Fibroblast of the conjunctiva (primary cell): ENCODE measurements around the gene HIF3A.
"Not testable (repeated sequence)": the region's sequence is repeated elsewhere in the genome, so short reads cannot be mapped to it uniquely, and the experiment has no call there.

Source experiments
- DNase-seq: peaks from one replicate; pipeline ENCODE4 v3.0.0-alpha.2; 2010; ENCODE audit warnings: low read depth

Gene HIF3A

GRCh38 chr19:46296722-46297461, at the start of gene HIF3A:
Gene HIF3A, plus strand, starts transcription at chr19:46297042. Its CDS starts 35 bp downstream, at chr19:46297077.
- DNase-seq: peak; percentile 58

GRCh38 chr19:46250076-46250735, 46.6 kb upstream of the HIF3A start:
- no peak for DNase-seq

GRCh38 chr19:46251416-46251815, 45.4 kb upstream of the HIF3A start:
- DNase-seq: no peak

GRCh38 chr19:46254776-46255175, 42.1 kb upstream of the HIF3A start:
- no peak for DNase-seq

GRCh38 chr19:46256855-46257254, 40.0 kb upstream of the HIF3A start:
- no peak for DNase-seq

- not testable (repeated sequence) for DNase-seq
Measured at GRCh38 chr19:46261501-46261900, 35.3 kb upstream of the HIF3A start.

- DNase-seq: not testable (repeated sequence)
Measured at GRCh38 chr19:46262684-46263296, 34.1 kb upstream of the HIF3A start.

- DNase-seq: not testable (repeated sequence)
Measured at GRCh38 chr19:46264801-46265200, 32.0 kb upstream of the HIF3A start.

- peak; percentile 63 for DNase-seq
Measured at GRCh38 chr19:46265217-46265828, 31.5 kb upstream of the HIF3A start.

- DNase-seq: no peak
Measured at GRCh38 chr19:46269101-46269500, 27.7 kb upstream of the HIF3A start.

GRCh38 chr19:46270521-46271256, 26.2 kb upstream of the HIF3A start:
- no peak for DNase-seq

- no peak for DNase-seq
Measured at GRCh38 chr19:46271481-46272197, 25.2 kb upstream of the HIF3A start.

GRCh38 chr19:46273931-46274330, 22.9 kb upstream of the HIF3A start:
- DNase-seq: not testable (repeated sequence)

GRCh38 chr19:46279177-46279576, 17.7 kb upstream of the HIF3A start:
- DNase-seq: no peak

- no peak for DNase-seq
Measured at GRCh38 chr19:46283771-46284170, 13.1 kb upstream of the HIF3A start.

GRCh38 chr19:46284635-46285034, 12.2 kb upstream of the HIF3A start:
- DNase-seq: no peak

GRCh38 chr19:46287585-46287984, 9.3 kb upstream of the HIF3A start:
- no peak for DNase-seq

- peak; percentile 57 for DNase-seq
Measured at GRCh38 chr19:46288896-46289588, 7.8 kb upstream of the HIF3A start.

- no peak for DNase-seq
Measured at GRCh38 chr19:46289724-46290619, 6.9 kb upstream of the HIF3A start.

GRCh38 chr19:46291829-46292228, 5.0 kb upstream of the HIF3A start:
- no peak for DNase-seq
